DND-41 (cell line): ENCODE measurements around the gene NME1.

Experiments
- EZH2 ChIP-seq: IDR thresholded peaks from 3 replicates; pipeline ENCODE4 v1.6.1; 2012; ENCODE audit warnings: borderline replicate concordance, low read depth, mild to moderate bottlenecking, moderate library complexity, low read length, inconsistent platforms; ENCODE audit not compliant: severe bottlenecking
- TF ChIP-seq, protein P1 (sequence below): IDR thresholded peaks from 2 replicates; pipeline ENCODE4 v1.5.1; 2012; ENCODE audit warnings: borderline replicate concordance, low read length, moderate library complexity, mild to moderate bottlenecking; ENCODE audit not compliant: poor library complexity, severe bottlenecking; ENCODE audit errors: extremely low read depth

DNA sequence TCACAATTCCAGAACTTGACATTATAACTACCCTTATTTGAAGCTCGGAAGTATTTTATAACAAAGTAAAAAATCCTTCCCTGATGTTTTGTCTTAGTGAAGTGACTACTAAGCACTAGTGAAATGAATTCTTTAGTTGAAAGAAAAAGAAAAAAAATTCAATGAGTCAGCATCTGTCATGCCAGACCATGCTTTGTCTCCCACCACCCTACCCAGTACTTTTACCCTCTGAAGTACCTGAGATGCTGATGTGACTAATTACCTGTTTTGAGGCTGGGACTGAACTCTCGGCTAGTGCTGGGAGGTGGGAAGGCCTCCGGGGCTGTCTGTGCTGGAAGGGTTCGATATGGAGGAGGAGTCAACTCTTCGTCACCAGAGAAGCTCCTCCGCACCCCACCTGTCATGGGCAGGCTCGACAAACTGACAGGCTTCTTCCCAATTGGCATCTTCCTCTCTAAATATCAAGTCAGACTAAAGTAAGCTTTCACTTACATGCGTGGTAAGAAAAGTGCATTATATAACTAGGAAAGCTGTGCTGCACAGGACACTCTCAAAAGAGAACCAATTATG, 32.5 kb downstream of the NME1 start:
- TF ChIP-seq, protein P1, sequence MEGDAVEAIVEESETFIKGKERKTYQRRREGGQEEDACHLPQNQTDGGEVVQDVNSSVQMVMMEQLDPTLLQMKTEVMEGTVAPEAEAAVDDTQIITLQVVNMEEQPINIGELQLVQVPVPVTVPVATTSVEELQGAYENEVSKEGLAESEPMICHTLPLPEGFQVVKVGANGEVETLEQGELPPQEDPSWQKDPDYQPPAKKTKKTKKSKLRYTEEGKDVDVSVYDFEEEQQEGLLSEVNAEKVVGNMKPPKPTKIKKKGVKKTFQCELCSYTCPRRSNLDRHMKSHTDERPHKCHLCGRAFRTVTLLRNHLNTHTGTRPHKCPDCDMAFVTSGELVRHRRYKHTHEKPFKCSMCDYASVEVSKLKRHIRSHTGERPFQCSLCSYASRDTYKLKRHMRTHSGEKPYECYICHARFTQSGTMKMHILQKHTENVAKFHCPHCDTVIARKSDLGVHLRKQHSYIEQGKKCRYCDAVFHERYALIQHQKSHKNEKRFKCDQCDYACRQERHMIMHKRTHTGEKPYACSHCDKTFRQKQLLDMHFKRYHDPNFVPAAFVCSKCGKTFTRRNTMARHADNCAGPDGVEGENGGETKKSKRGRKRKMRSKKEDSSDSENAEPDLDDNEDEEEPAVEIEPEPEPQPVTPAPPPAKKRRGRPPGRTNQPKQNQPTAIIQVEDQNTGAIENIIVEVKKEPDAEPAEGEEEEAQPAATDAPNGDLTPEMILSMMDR, result no peak
- no peak for TF ChIP-seq EZH2
